ENCODE results near the gene NKAIN2. TPM values are rescaled to one million over a fixed set of nuclear protein-coding genes. Genes with fewer than 3 reads are reported as not detected.
"Not testable (repeated sequence)": the region's sequence is repeated elsewhere in the genome, so short reads cannot be mapped to it uniquely, and the experiment has no call there.

NKAIN2 gene
- total RNA-seq, 1 donor from 2014 or later = not detected

GRCh38 chr6:124297507-124297906, 493.8 kb downstream of the NKAIN2 start:
- DNase-seq (ENCODE audit: low read depth, low spot score) = no peak

DNA sequence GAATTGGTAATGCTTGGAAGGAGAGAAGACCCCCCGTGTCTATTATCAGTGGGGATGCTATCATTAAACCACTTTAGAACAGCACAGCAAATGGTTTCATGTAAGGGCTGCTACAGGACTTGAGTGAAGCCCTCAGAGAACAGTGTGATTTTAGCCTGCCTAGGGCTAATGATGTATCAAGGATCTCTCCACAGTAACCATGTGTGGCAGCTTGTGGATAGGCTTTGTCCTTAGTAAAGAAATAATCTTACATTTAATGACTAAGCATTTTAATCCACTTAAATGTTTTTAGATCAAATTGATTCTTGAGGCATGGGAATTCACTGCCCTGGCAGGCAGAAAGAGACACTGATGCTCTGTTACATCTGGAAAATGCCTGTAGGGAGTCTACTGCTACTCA, 495.1 kb downstream of the NKAIN2 start:
- DNase-seq (ENCODE audit: low read depth, low spot score) = no peak

DNA sequence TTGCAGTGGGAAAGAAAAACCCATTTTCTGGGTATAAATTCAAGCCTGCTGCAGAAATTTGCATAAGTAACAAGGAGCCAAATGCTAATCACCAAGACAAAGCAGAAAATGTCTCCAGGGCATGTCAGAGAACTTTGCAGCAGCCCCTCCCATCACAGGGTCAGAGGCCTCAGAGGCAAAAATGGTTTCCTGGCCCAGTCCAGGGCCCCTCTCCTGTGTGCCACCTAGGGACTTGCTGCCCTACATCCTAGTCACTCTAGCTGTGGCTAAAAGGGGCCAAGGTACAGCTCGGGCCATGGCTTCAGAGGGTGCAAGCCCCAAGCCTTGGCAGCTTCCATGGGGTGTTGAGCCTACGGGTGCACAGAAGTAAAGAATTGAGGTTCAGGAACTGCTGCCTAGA, 497.2 kb downstream of the NKAIN2 start:
- DNase-seq (ENCODE audit: low read depth, low spot score) = not testable (repeated sequence)

DNA sequence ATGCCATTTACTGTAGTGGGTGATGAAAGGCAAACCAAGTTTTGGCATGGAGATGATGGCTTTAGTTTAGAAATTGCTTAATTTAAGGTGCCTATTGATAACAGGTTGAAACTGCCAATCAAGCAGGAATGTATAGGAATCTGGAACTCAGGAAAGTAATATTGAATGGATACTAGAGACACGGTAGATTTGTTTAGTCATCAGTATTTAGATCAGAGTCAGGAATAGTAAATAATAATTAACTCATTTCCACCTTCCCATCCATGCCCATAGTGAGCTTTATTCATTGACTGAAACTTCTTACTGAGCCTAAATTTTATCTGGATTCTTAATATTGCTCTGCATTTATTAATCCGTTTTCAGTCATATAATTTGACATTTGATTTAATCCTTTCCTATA, 500.3 kb downstream of the NKAIN2 start:
- DNase-seq (ENCODE audit: low read depth, low spot score) = no peak

DNA sequence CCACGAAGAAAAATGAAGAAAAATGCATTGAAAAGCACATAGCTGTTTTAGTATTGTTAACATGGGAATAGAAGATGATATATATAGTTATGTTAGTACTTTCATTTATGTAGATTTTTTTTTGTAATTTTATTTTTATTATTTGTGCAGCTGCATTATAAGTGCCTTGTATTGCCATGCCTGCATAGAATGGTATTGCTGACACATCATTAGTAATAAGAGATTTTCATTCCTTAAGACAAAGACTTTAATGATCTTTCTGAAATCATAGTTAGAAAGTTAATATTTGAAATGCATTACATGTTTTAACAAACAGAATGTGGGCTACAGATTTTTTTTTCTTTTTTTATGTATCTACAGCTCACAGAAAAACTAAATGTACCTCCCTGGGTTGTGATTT, 506.5 kb downstream of the NKAIN2 start:
- no peak for DNase-seq (ENCODE audit: low read depth, low spot score)

DNA sequence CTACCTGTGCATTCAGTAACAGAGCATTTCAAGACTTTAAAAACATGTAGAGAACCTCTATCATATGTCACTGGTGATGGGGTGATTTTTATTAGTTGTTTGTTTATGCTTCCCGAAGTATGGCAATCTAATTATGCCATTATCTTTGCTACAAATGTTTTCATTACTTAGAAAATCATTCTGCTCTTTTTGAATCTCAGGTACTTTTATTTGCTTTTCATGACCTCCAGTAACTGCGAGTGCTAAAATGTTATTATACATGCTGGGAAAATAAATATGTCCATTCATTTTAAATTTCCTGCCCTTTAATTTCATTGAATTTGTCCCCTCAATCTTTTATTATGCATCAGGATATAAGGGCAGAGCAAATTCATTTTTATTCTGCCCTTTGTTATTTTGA, 515.7 kb downstream of the NKAIN2 start:
- DNase-seq (ENCODE audit: low read depth, low spot score) = no peak

DNA sequence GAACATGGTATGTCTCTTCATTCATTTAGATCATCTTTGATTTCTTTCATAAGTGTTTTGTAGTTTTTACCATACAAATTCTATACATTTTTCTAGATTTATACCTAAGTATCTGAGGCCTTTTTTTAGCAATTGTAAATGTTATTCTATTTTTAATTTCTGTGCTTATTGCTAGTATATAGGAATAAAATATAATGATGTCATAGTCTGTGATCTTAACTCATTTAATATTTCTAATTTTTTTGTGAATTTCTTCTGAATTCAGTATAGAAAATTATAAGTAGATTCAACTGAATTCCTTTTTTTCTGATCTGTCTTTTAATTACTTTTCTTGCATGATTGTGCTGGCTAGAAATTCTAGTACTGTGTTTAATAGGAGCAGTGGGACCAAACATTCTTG, 520.6 kb downstream of the NKAIN2 start:
- DNase-seq (ENCODE audit: low read depth, low spot score) = no peak

GRCh38 chr6:124330197-124330596, 526.5 kb downstream of the NKAIN2 start:
- DNase-seq (ENCODE audit: low read depth, low spot score) = no peak

DNA sequence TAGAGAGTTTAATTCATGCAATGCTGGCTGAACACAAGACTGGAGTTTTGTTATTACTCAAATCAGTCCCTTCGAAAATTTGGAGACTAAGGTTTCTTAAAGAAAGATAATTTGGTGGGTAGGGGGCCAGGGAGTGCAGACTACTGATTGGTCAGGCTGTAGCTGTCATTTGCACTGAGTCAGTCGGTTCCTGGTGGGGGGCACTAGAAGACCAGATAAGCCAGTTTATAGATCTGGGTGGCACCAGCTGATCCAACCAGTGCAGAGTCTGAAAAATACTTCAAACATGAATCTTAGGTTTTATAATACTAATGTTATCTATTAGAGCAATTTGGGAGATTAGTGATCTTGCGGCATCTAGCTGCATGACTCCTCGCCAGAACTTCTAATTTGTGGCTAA, 530.7 kb downstream of the NKAIN2 start:
- no peak for DNase-seq (ENCODE audit: low read depth, low spot score)

DNA sequence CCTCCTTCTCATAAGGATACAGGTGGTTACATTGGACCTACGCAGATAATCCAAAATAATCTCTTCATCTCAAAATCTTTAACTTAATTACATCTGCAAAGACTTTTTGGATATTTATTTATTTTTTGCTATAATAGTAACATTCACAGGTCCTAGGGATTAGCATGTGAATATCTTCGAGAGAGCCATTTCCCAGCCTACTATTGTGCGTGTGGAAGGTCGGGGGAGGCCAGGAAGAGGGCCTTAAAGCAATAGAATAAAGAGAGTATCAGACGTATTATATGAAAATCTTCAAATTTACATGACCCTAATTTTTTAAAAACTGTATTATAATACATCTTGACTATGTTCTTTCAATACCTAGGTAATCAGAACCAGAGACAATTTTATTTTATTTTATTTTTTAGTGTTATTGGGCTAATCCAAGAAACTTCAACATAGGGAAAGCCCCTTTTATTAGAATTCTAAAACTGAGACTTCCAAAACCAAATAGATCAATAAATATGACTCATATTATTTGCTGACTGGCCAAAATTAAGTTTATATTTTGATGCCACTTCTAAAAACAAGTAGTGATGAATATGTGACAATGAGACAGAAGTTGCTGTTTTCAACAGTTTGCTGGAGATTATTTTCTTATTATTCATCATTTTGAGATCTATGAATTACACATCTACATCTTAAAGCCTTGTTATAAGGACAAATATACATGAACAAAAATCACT, 536.1 kb downstream of the NKAIN2 start:
- DNase-seq (ENCODE audit: low read depth, low spot score) = no peak

- DNase-seq (ENCODE audit: low read depth, low spot score) = not testable (repeated sequence)
Observed at GRCh38 chr6:124348339-124348738, 544.7 kb downstream of the NKAIN2 start.

GRCh38 chr6:124355146-124355545, 551.5 kb downstream of the NKAIN2 start:
- no peak for DNase-seq (ENCODE audit: low read depth, low spot score)

GRCh38 chr6:124356276-124356810, 552.7 kb downstream of the NKAIN2 start:
- DNase-seq (ENCODE audit: low read depth, low spot score) = no peak

GRCh38 chr6:124356811-124357210, 553.1 kb downstream of the NKAIN2 start:
- DNase-seq (ENCODE audit: low read depth, low spot score) = no peak

- DNase-seq (ENCODE audit: low read depth, low spot score) = no peak
Observed at GRCh38 chr6:124368131-124368530, 564.5 kb downstream of the NKAIN2 start.

DNA sequence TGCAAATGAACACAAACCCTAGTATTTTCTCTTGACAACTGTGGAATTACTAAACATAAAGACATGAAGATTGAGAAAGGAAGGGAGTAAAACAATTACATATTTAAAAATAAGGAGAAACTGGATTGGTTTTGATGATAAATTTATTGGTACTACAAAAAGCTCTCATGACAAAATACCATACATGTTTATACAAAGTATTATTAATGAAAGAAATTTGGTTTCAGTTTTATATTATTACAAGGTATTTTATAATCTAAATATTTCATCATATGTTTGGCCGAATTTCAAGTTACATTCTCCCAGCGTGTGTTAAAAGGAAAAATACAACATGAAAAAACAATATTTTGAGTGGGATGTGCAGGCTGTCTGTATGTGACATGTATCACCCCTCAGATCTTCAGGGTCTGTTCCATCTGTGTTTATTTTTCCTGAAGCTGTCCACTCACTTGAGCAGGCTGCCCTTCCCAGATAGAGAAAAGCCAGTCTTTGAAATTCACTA, 568.4 kb downstream of the NKAIN2 start:
- no peak for DNase-seq (ENCODE audit: low read depth, low spot score)

DNA sequence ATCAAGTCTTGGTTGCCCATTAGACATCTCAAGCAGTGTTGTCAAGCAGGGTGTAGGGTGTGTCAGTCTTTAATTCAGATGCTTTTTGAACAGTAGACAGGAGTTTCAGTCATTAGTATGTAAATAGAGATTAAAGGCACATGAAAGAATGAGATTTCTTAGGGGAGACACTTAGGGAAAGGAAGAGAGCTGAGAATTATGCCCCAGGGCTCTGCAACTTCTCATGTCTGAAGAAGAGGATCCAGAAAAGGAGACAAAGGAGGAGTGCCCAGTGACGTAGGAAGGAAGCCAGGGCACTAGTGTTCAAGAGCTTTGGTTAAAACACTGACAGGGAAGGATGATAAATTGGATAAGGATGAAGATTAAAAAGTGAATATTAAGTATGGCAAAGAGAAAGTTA, 569.7 kb downstream of the NKAIN2 start:
- DNase-seq (ENCODE audit: low read depth, low spot score) = no peak

DNA sequence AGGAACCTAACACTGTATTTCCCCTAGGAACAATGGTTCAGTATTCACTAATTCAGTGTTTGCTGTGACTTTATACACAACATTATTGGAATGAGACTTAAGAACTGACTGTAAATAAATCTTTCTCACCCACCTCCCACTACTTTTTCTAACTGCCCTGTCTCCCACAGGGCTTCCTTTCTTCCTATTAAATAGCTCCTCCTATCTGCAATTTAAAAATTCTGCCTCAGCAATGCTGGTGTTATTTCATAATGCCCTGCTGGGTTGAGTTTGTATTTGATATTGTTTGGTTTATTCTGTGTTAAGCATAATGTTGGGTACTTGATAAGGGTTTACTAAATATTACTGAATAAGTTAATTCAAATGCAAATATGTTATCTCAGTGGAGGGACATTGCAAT, 585.5 kb downstream of the NKAIN2 start:
- no peak for DNase-seq (ENCODE audit: low read depth, low spot score)

DNA sequence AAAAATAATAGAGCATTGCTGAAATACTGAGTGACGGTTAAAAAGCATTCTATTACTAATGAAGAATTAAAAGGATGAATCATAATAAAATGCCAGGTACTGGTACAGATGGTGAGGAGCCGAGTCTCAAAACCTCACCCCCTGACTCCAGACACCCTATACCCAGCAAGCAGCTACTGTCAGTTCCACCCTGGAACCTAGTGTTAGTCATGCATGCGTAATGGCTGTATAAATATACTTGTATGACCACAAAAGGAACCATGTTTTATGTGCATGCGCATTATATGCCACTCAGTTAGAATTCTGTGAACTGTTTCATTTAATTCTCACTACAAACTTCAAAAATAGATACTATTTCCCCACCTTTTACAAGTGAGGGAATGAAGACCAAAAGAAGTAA, 589.9 kb downstream of the NKAIN2 start:
- no peak for DNase-seq (ENCODE audit: low read depth, low spot score)

GRCh38 chr6:124396361-124396760, 592.7 kb downstream of the NKAIN2 start:
- DNase-seq (ENCODE audit: low read depth, low spot score) = no peak

DNA sequence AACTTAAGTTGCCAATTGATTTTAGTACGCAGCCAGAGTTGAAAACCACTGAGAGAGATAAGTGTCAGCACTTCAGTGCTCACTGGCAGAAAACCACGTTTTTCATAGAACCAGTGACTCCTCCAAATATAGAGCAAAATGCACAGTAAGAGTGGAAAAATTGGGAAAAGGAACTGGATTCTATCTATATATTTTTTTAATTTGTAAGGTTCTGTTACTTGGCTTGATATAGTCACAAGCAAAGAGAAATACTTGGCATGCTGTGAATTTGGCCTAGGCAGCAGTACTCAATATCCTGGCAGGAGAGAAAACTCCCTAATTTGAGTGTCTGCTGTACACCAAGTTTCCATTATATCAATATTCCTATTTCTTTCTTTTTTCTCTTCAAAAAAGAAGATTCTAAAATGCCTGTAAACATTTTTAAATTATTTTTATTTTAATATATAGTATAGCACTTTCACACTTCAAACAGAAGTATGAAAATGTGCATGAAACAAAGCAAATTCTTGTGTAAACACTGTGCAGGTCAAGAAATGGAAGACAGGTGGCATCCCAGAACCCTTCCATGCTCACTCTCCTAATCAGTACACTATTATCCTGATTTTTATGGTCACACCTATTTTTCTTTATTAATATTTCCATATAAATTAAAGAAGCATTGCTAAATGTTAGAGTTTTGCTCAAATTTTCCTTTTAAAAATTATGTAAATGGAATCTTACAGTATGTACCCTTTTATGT, 596.8 kb downstream of the NKAIN2 start:
- DNase-seq (ENCODE audit: low read depth, low spot score) = no peak

- not testable (repeated sequence) for DNase-seq (ENCODE audit: low read depth, low spot score)
Observed at GRCh38 chr6:124410425-124410824, 606.8 kb downstream of the NKAIN2 start.

- not testable (repeated sequence) for DNase-seq (ENCODE audit: low read depth, low spot score)
Observed at GRCh38 chr6:124412657-124413056, 609.0 kb downstream of the NKAIN2 start.

All from pulmonary artery endothelial cell (primary cell).